ENCODE data around the gene CCDC198.

The CCDC198 gene

GRCh38 chr14:57464008-57464730 lies 29.5 kb downstream of the CCDC198 start:
- no peak for DNase-seq (ENCODE audit: low read depth)

DNA sequence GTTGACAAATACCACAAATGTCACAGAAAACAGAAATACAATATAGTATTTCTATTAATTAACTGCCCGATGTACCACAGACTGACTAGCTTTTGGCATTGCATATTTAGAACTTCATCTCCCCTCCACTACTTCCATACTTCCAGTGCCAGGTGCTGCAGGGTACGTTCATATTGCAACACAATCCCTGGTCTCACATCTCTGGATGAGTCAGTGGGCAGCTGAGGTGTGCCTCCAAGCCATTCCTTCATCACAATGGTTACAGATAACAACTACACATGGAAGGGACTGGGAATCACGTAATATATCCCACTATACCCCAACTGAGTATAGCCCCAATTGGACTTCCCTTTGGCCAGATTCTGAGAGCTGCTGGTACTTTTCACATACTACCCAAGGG lies 31.1 kb downstream of the CCDC198 start:
- no peak for DNase-seq (ENCODE audit: low read depth)

GRCh38 chr14:57461777-57462320 lies 31.8 kb downstream of the CCDC198 start:
- no peak for DNase-seq (ENCODE audit: low read depth)

GRCh38 chr14:57435923-57436322 lies 57.7 kb downstream of the CCDC198 start:
- DNase-seq (ENCODE audit: low read depth) = no peak

DNA sequence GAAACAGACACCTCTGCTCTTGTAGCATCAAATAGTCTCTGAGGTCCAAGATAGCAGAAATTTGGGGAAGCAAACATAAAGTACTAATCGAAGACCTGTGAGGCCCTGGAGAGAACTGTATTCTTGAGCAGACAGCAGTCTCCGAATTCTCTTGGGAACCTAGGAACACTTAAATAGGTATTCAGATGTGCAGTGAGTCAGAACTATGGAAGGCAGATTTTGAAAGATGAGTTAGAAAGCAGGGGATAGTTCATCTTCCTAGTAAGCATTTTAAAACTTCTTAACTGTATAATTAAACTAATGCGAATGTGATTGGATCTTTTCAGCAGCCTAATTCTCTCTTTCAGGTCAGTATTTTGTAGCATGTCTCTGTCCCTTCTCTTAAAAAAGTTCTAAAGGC lies 72.7 kb downstream of the CCDC198 start:
- no peak for DNase-seq (ENCODE audit: low read depth)

- DNase-seq (ENCODE audit: low read depth) = no peak
Observed at GRCh38 chr14:57420033-57420432, 73.6 kb downstream of the CCDC198 start.
